CD1c-positive myeloid dendritic cell (primary cell): ENCODE measurements around the gene NPIPB8.
"Not testable (repeated sequence)": the region's sequence is repeated elsewhere in the genome, so short reads cannot be mapped to it uniquely, and the experiment has no call there.

Experiments
- DNase-seq: peaks from one replicate; pipeline ENCODE4 v3.0.0-alpha.2; 2016; ENCODE audit errors: extremely low spot score

Gene NPIPB8

DNA sequence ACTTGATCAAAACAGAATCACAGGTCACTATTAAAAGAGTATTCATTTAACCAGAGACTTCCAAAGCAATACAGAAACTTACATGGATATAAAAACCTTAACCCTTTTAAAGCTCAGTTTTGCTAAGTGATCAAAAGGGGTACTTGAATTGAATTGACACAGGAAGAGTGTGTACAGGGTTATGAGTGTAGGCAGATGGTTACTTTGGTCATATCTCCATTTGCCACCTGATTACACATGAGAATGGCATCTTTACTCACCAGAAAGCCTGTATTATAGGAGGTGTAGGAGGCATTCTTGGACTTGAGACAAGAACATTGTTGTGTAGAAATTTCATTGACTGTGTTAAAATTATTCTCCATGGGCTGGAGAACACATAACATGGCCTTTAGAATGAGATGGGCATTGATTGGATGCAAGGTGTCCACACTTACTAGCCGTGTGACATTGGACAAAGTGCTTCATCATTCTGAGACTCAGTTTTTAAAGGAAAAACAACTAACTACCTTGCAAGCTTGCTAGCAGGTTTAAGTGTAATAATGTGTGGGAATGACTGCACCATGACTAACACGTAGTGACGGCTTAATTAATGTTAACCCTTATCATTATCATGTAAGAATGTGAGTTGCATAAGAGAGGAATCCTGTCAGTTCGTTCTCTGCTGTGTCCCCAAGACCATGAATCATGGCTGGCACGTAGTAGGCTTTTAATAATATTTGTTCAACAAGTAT is 1.6 kb upstream of the NPIPB8 start:
- not testable (repeated sequence) for DNase-seq

DNA sequence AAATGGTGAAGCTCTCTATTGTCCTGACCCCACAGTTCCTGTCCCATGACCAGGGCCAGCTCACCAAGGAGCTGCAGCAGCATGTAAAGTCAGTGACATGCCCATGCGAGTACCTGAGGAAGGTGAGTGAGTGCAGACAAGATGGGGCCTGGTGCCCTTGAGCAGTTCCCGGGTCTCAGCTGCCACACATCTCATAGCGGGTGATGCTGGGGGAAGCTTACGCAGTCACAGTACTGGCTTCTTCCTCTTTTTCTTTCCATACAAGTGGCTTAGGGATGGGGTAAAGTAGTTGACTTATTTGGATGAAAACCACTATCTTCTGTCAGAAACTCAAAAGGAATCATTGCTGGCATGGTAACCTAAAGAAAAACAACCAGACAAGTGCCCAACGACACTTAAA is 494 bp downstream of the NPIPB8 start:
- not testable (repeated sequence) for DNase-seq

- DNase-seq: not testable (repeated sequence)
These were observed 2.1 kb downstream of the NPIPB8 start for GRCh38 chr16:28639959-28640358.

- DNase-seq: not testable (repeated sequence)
These were observed 28.4 kb downstream of the NPIPB8 start for GRCh38 chr16:28666264-28666663.

- not testable (repeated sequence) for DNase-seq
These were observed 29.6 kb downstream of the NPIPB8 start for GRCh38 chr16:28667480-28667879.

GRCh38 chr16:28668199-28668598 is 30.3 kb downstream of the NPIPB8 start:
- not testable (repeated sequence) for DNase-seq

- DNase-seq: not testable (repeated sequence)
These were observed 50.6 kb downstream of the NPIPB8 start for GRCh38 chr16:28688327-28688952.

DNA sequence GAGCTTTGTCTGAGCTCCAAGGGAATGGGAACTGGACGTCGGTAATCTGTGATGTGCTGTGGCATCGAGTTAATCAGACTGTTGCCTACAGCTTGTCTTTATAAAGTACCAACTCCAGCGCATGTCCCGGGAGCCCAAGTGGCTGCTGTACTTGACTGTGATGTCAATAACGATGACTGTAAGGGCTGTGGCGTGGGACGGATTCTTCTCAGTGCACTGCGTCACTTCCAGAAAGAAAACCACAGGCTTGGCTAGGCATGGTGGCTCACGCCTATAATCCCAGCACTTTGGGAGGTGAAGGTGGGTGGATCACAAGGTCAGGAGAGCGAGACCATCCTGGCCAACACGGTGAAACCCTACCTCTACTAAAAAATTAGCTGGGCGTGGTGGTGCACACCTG is 51.6 kb downstream of the NPIPB8 start:
- DNase-seq: not testable (repeated sequence)

DNA sequence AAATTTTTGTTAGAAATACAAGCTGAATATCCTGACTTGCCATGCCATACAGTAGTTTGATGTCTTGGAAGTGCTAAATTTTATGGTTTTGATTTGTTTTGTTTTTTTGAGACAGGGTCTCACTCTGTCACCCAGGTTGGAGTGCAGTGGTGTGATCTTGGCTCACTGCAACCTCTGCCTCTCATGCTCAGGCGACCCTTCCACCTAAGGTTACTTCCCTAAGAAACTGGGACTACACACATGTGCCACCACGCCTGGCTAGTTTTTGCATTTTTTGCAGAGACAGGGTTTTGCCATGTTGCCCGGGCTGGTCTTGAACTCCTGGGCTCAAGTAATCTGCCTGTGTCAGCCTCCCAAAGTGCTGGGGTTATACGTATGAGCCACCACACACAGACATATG is 53.9 kb downstream of the NPIPB8 start:
- not testable (repeated sequence) for DNase-seq

DNA sequence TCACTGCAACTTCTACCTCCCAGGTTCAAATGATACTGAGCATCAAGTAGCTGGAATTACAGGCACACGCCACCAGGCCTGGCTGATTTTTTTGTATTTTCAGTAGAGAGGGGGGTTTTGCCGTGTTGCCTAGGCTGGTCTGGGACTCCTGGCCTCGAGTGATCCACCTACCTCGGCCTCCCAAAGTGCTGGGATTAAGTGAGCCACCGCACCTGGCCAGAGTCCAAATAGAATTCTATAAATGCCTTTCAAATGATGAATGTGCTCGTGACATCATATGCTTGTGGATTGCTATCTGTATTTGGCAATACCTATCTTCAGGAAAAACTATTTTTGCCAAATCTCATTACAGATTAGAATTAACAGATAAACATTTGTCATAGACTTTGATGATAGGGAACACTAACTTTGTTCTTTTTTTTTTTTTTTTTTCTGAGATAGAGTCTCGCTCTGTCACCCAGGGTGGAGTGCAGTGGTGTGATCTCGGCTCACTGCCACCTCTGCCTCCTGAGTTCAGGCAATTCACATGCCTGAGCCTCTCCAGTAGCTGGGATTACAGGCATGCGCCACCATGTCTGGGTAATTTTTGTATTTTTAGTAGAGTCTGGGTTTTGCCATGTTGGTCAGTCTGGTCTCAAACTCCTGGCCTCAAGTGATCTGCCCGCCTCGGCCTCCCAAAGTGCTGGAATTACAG is 55.5 kb downstream of the NPIPB8 start:
- DNase-seq: not testable (repeated sequence)

DNA sequence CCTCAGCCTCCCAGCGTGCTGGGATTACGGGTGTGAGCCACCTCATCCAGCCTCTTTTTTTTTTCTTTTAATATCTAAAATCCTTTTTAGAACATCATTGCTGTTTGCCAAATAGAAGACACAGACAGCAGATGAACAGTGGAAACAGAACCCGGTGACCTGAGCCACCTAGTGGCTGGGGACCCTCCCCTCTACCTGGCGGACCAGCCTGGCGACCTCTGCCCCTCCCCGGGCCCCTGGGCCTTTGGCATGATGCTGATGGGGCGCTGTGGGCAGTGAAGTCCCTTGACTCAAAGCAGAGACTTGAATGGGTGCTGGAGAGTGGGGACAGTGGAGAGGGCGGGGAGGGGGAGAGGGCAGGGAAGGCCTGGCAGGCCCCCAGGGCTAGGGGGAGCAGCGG is 61.9 kb downstream of the NPIPB8 start:
- DNase-seq: not testable (repeated sequence)

DNA sequence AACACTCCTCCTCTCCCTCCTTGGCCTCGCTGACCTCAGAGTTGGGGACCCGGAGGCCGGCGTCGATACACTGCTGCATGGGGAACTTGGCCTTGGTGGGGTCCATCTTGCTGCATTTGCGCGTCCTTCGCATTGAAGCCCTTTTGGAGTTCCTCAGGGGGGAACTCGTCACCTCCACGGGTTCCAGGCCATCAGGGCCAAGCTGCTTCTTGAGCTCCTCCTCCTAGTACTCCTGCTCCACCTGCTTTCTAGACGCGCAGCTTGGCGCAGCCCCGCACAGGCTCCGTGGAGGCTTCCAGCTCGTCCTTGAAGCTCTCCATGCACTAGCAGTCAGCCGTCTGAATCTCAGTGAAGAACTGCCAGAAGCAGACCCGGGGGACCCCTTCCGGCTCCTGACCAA is 62.5 kb downstream of the NPIPB8 start:
- DNase-seq: not testable (repeated sequence)

DNA sequence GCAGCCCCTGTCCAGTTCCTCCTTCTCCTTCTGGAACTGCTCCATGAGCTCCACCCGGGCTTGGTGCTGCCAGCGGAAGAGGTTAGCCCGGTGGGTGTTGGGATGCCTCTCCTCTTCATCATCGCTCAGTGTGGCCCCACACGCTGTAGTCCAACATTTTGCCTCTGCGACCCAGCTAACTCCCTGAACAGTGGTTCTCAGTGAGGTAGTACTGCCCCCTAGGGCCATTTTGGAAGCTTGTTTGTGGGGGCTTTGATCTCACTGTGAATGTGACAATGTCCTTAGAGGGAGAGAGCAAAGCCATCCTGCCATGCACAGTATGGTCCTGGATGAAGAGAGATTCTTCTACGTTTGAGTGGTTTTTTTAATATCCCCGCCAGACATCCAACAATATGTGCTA is 63.5 kb downstream of the NPIPB8 start:
- DNase-seq: not testable (repeated sequence)

- DNase-seq: not testable (repeated sequence)
These were observed 66.4 kb downstream of the NPIPB8 start for GRCh38 chr16:28704246-28704645.
